D341Med (cell line): ENCODE results near the gene BCL10.

Experiments
- DNase-seq: peaks from one replicate; pipeline ENCODE4 v3.0.0; 2012; ENCODE audit warnings: low spot score

BCL10 gene

DNA sequence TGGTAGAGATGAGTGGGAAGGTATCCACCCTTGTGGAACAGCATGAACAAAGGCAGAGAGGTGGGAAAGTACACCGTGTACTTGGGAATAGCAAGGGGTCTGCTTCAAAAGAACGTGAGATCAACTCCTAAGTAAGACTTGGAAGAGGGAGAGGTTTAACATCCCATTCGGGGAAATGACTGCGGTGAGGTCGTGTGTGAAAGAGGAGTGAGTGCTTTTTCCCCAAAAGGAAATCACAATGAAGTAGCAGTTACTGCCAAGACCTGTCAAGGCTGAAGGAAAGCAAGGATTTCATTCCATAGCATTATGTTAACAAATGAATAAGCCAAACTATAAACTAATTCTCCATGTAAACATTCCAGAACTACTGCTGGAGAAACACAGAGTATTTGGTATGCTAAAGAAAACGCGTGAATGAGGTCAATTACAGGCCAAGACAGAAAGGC, 55.7 kb downstream of the BCL10 start:
- DNase-seq = no peak

DNA sequence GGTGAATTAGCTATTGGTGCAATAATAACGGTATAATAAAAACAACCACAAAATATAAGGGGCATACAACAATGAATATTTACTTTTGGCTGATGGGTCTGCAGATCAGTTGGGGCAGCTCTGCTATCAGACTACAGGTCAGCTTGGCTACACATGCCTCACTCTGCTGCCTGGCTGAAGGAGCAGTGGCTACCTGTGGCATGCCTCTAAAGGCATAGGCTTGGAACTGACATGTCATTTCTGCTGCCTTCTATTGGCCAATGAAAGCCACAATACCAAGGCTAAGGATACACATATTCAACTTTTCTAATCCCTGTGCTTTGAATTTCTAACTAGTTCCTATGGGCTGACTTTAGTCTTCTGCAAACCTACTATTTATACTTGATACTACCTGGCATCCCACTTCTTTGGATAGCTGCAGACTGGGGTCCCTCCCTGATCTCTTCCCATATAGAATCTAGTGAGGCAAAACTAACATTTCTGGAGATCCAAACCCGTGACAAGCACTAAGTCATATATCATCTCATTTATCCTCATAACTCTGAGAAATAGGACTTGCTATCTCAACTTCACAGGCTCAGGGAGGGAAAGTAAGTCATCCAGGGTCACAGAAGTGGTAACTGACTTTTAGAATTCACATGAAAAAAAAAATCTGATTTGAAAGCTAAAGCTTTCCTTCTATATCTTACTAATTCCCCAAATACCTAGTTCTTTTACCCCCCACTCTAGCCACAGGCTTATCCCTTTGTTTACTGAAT, 56.4 kb downstream of the BCL10 start:
- DNase-seq = no peak

DNA sequence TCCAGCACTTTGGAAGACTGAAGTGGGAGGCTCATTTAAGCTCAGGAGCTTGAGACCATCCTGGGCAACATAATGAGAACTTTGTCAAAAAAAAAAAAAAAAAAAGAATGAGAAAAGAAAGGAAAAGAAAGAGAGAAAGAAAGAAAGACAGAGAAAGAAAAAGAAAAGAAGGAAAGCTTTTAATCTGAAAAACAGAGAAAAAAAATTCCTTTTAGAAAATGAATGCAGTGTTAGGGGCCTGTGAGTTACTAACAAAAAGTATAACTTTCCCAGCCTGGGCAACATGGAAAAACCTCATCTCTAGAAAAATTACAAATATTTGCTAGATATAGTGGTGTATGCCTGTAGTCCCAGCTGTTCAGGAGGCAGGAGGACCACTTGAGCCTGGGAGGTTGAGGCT, 59.7 kb downstream of the BCL10 start:
- DNase-seq = no peak
